GM12872 (cell line): ENCODE measurements around the gene MARK3.

Experiments
- CTCF ChIP-seq: IDR thresholded peaks from 3 replicates; pipeline ENCODE4 v1.5.1; 2011; ENCODE audit warnings: low read depth, mild to moderate bottlenecking, low read length, moderate library complexity; ENCODE audit not compliant: insufficient read depth

The MARK3 gene

GRCh38 chr14:103533999-103534575, 148.9 kb downstream of the MARK3 start:
- TF ChIP-seq CTCF: no peak

GRCh38 chr14:103534576-103535061, 149.4 kb downstream of the MARK3 start:
- TF ChIP-seq CTCF: no peak

GRCh38 chr14:103535081-103535890, 150.1 kb downstream of the MARK3 start:
- no peak for TF ChIP-seq CTCF

- no peak for TF ChIP-seq CTCF
Observed at GRCh38 chr14:103535891-103536565, 150.8 kb downstream of the MARK3 start.

GRCh38 chr14:103536693-103537092, 151.5 kb downstream of the MARK3 start:
- no peak for TF ChIP-seq CTCF

- no peak for TF ChIP-seq CTCF
Observed at GRCh38 chr14:103537175-103537990, 152.2 kb downstream of the MARK3 start.
